HEK293 (cell line): ENCODE results near the gene WAC.

Source experiments
- CTCF ChIA-PET: fragments of 350-600 bp; formaldehyde crosslinking; extraction: SDS; loops from one replicate; lab custom pipeline; 2021; ENCODE audit warnings: antibody characterized with exemption; lab: Yijun Ruan, JAX
- POLR2A ChIA-PET: fragments of 300-600 bp; formaldehyde crosslinking; extraction: SDS; loops from one replicate; lab custom pipeline; 2020; ENCODE audit warnings: antibody characterized with exemption, inconsistent platforms; lab: Yijun Ruan, JAX
- H3K27ac ChIP-seq: fragments of 200-500 bp; sonication (Bioruptor generic); 2 replicates; pipeline ENCODE4 v1.5.1; 2014; ENCODE audit warnings: low read depth, low read length, control low read depth, inconsistent platforms; ENCODE audit errors: extremely low read depth
- H3K36me3 ChIP-seq, 2 experiments: fragments of 200-500 bp in 1 of 2; sonication (Bioruptor generic) in 1 of 2; 1 replicate in 1 of 2; 2 replicates in 1 of 2; pipeline ENCODE4 v1.5.1; 2014 to 2017; ENCODE audit warnings: inconsistent platforms in 2 of 2, low read length in 2 of 2; ENCODE audit not compliant: control insufficient read depth in 2 of 2, insufficient read depth in 1 of 2
- H3K4me1 ChIP-seq: fragments of 200-500 bp; sonication (Bioruptor generic); 2 replicates; pipeline ENCODE4 v1.5.1; 2014; ENCODE audit warnings: mild to moderate bottlenecking, low read length, inconsistent platforms; ENCODE audit not compliant: control insufficient read depth, insufficient read depth
- H3K4me3 ChIP-seq: 2 replicates; pipeline ENCODE4 v1.5.1; 2011; ENCODE audit warnings: low read depth, mild to moderate bottlenecking, control low read depth, low read length, moderate library complexity
- H3K9me3 ChIP-seq: fragments of 200-500 bp; sonication (Bioruptor generic); 2 replicates; pipeline ENCODE4 v1.5.1; 2014; ENCODE audit warnings: low read depth, low read length, inconsistent platforms; ENCODE audit not compliant: control insufficient read depth, insufficient read depth
- BCL11B ChIP-seq: fragments of 450-650 bp; formaldehyde crosslinking; IDR thresholded peaks from 2 replicates; pipeline ENCODE4 v1.5.1; 2016; ENCODE audit warnings: low read depth, missing biosample characterization, missing genetic modification characterization
- ELK4 ChIP-seq: IDR thresholded peaks from 2 replicates; pipeline ENCODE4 v1.6.1; 2011; ENCODE audit warnings: mild to moderate bottlenecking, low read depth, low read length, borderline replicate concordance
- GLIS2 ChIP-seq: fragments of 450-650 bp; formaldehyde crosslinking; IDR thresholded peaks from 2 replicates; pipeline ENCODE4 v1.5.1; 2016; ENCODE audit warnings: missing biosample characterization, missing genetic modification characterization
- KLF16 ChIP-seq: fragments of 450-650 bp; formaldehyde crosslinking; IDR thresholded peaks from 2 replicates; pipeline ENCODE4 v1.5.1; 2017; ENCODE audit warnings: missing biosample characterization, missing genetic modification characterization
- PBX3 ChIP-seq: sonication (generic); formaldehyde crosslinking; IDR thresholded peaks from 2 replicates; pipeline ENCODE4 v1.8.1; 2022; ENCODE audit warnings: mild to moderate bottlenecking, moderate library complexity, missing genetic modification reagents
- PRDM1 ChIP-seq: fragments of 450-650 bp; formaldehyde crosslinking; IDR thresholded peaks from 2 replicates; pipeline ENCODE4; 2016; ENCODE audit warnings: missing biosample characterization, missing genetic modification characterization
- REPIN1 ChIP-seq: fragments of 450-650 bp; formaldehyde crosslinking; IDR thresholded peaks from 2 replicates; pipeline ENCODE4 v1.5.1; 2017; ENCODE audit warnings: missing biosample characterization, missing genetic modification characterization, low read depth
- SETDB1 ChIP-seq: IDR thresholded peaks from one replicate; pipeline ENCODE4 v1.6.1; 2017; ENCODE audit warnings: mild to moderate bottlenecking, low read length, moderate library complexity, mixed read lengths; ENCODE audit not compliant: insufficient read length
- ZEB2 ChIP-seq: fragments of 450-650 bp; formaldehyde crosslinking; IDR thresholded peaks from 2 replicates; pipeline ENCODE4 v1.5.1; 2016; ENCODE audit warnings: missing biosample characterization, missing genetic modification characterization
- ZFHX2 ChIP-seq: fragments of 450-650 bp; formaldehyde crosslinking; conservative IDR thresholded peaks from 2 replicates; pipeline ENCODE4 v1.5.1; 2016; ENCODE audit warnings: missing biosample characterization, missing genetic modification characterization
- ZFP3 ChIP-seq: fragments of 450-650 bp; formaldehyde crosslinking; IDR thresholded peaks from 2 replicates; pipeline ENCODE4 v1.5.1; 2016; ENCODE audit warnings: low read depth, missing biosample characterization, missing genetic modification characterization
- ZFP37 ChIP-seq: fragments of 450-650 bp; formaldehyde crosslinking; IDR thresholded peaks from 2 replicates; pipeline ENCODE4 v1.5.1; 2016; ENCODE audit warnings: missing biosample characterization, missing genetic modification characterization
- ZNF146 ChIP-seq: fragments of 450-650 bp; formaldehyde crosslinking; IDR thresholded peaks from 2 replicates; pipeline ENCODE4 v1.5.1; 2016; ENCODE audit warnings: missing biosample characterization, missing genetic modification characterization
- ZNF175 ChIP-seq: fragments of 450-650 bp; formaldehyde crosslinking; IDR thresholded peaks from 2 replicates; pipeline ENCODE4 v1.5.1; 2016; ENCODE audit warnings: missing biosample characterization, missing genetic modification characterization
- ZNF2 ChIP-seq: fragments of 450-650 bp; formaldehyde crosslinking; IDR thresholded peaks from 2 replicates; pipeline ENCODE4 v1.5.1; 2016; ENCODE audit warnings: missing biosample characterization, missing genetic modification characterization
- ZNF23 ChIP-seq: fragments of 450-650 bp; formaldehyde crosslinking; IDR thresholded peaks from 2 replicates; pipeline ENCODE4 v1.5.1; 2016; ENCODE audit warnings: missing biosample characterization, missing genetic modification characterization, borderline replicate concordance
- ZNF239 ChIP-seq: fragments of 450-650 bp; formaldehyde crosslinking; IDR thresholded peaks from 2 replicates; pipeline ENCODE4 v1.5.1; 2016; ENCODE audit warnings: missing biosample characterization, missing genetic modification characterization
- ZNF335 ChIP-seq: fragments of 450-650 bp; formaldehyde crosslinking; conservative IDR thresholded peaks from 2 replicates; pipeline ENCODE4 v1.5.1; 2016; ENCODE audit warnings: missing biosample characterization, missing genetic modification characterization
- ZNF354C ChIP-seq: fragments of 450-650 bp; formaldehyde crosslinking; IDR thresholded peaks from 2 replicates; pipeline ENCODE4 v1.5.1; 2016; ENCODE audit warnings: missing biosample characterization, missing genetic modification characterization, low read depth, borderline replicate concordance
- ZNF423 ChIP-seq: fragments of 450-650 bp; formaldehyde crosslinking; IDR thresholded peaks from 2 replicates; pipeline ENCODE4 v1.5.1; 2016; ENCODE audit warnings: missing biosample characterization, missing genetic modification characterization
- ZNF48 ChIP-seq: fragments of 450-650 bp; formaldehyde crosslinking; IDR thresholded peaks from 2 replicates; pipeline ENCODE4 v1.5.1; 2016; ENCODE audit warnings: missing biosample characterization, missing genetic modification characterization
- ZNF501 ChIP-seq: fragments of 450-650 bp; formaldehyde crosslinking; IDR thresholded peaks from 2 replicates; pipeline ENCODE4 v1.5.1; 2016; ENCODE audit warnings: missing biosample characterization, missing genetic modification characterization
- ZNF513 ChIP-seq: fragments of 450-650 bp; IDR thresholded peaks from 2 replicates; pipeline ENCODE4 v1.5.1; 2018; ENCODE audit warnings: missing biosample characterization, missing genetic modification characterization
- ZNF548 ChIP-seq: fragments of 450-650 bp; formaldehyde crosslinking; IDR thresholded peaks from 2 replicates; pipeline ENCODE4 v1.5.1; 2016; ENCODE audit warnings: missing biosample characterization, missing genetic modification characterization
- ZNF549 ChIP-seq: fragments of 450-650 bp; IDR thresholded peaks from 2 replicates; pipeline ENCODE4 v1.5.1; 2018; ENCODE audit warnings: missing biosample characterization, missing genetic modification characterization, mild to moderate bottlenecking, inconsistent platforms, moderate library complexity
- ZNF621 ChIP-seq: fragments of 450-650 bp; formaldehyde crosslinking; IDR thresholded peaks from 2 replicates; pipeline ENCODE4 v1.5.1; 2017; ENCODE audit warnings: missing biosample characterization, missing genetic modification characterization
- ZNF629 ChIP-seq: fragments of 450-650 bp; formaldehyde crosslinking; IDR thresholded peaks from 2 replicates; pipeline ENCODE4 v1.5.1; 2017; ENCODE audit warnings: missing biosample characterization, missing genetic modification characterization
- ZNF791 ChIP-seq: fragments of 450-650 bp; formaldehyde crosslinking; IDR thresholded peaks from 2 replicates; pipeline ENCODE4 v1.5.1; 2016; ENCODE audit warnings: missing biosample characterization, missing genetic modification characterization
- TF ChIP-seq, protein P1 (sequence below): fragments of 450-650 bp; formaldehyde crosslinking; IDR thresholded peaks from 2 replicates; pipeline ENCODE4 v1.5.1; 2017; ENCODE audit warnings: missing biosample characterization, missing genetic modification characterization
- TF ChIP-seq, protein P2 (sequence below): fragments of 450-650 bp; formaldehyde crosslinking; IDR thresholded peaks from 2 replicates; pipeline ENCODE4 v1.5.1; 2016; ENCODE audit warnings: missing biosample characterization, missing genetic modification characterization

WAC gene

DNA sequence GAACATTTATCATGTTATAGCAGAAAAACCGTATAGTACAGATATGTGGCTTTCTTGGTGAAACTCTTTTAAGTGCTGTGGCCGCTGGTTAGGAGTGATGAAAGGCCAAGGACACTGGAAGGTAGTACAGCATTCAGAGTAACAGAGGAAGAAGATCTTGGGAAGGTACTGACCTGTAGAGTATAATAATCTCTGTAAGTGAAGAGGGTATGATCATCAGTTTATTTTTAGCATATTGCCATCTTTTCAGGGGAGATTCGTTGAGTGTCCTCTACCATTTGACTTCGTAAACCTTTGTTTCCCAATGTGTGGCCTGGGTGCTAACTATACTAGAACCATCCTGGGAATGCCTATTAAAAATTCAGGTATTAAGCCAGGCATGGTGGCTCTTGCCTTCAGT, 44.6 kb downstream of the WAC start:
- TF ChIP-seq ZNF549 (tag by site-specific recombination) (no peak), ZFP3 (tag by site-specific recombination) (no peak), ZNF629 (tag by site-specific recombination) (no peak), ZNF621 (tag by site-specific recombination) (no peak), ZNF354C (tag by site-specific recombination) (no peak), ZNF791 (tag by site-specific recombination) (no peak), ZNF175 (tag by site-specific recombination) (no peak), ZNF23 (tag by site-specific recombination) (no peak), REPIN1 (tag by site-specific recombination) (no peak), ELK4 (no peak), ZFHX2 (tag by site-specific recombination) (no peak), ZNF48 (tag by site-specific recombination) (no peak), GLIS2 (tag by site-specific recombination) (no peak), PRDM1 (tag by site-specific recombination) (no peak), ZNF423 (tag by site-specific recombination) (no peak)
- TF ChIP-seq, protein P1, sequence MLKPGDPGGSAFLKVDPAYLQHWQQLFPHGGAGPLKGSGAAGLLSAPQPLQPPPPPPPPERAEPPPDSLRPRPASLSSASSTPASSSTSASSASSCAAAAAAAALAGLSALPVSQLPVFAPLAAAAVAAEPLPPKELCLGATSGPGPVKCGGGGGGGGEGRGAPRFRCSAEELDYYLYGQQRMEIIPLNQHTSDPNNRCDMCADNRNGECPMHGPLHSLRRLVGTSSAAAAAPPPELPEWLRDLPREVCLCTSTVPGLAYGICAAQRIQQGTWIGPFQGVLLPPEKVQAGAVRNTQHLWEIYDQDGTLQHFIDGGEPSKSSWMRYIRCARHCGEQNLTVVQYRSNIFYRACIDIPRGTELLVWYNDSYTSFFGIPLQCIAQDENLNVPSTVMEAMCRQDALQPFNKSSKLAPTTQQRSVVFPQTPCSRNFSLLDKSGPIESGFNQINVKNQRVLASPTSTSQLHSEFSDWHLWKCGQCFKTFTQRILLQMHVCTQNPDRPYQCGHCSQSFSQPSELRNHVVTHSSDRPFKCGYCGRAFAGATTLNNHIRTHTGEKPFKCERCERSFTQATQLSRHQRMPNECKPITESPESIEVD (tag by site-specific recombination), result no peak
- H3K27ac ChIP-seq, result no peak overlapping the region
- H3K4me3 ChIP-seq, result no peak overlapping the region
- ChIA-PET POLR2A (no interaction called here), CTCF (interaction anchor here (1.2 kb wide), 1 partner anchor 10 kb away, joined by 3 read pairs; no protein-coding TSS in a partner anchor)
- peaks cover 3 to 68% of the 10 kb centered on the region in 2 experiments for H3K36me3 ChIP-seq
- H3K4me1 ChIP-seq, result peaks cover 22% of the 10 kb centered on the region; the same call in 1 of the 2 replicates
- no peaks in the 10 kb centered on the region for H3K9me3 ChIP-seq

DNA sequence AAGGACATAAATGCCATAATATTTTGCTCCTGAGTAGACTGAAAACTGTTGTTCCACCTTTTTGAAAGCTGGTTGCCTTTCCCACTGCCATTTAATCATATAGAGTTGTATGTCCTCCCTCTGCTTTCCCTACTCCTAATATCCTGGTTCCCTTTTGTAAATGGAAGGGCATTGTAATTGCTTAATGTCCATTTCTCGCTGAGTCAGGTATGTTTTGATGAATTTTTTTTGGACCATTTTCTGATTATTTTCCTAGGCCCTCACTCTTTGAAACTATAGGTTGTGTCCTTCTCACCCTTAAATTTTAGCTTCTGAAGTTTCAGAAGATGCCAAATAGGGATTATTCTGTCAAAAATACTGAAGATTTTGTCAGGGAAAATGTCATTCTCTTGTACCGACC, 45.5 kb downstream of the WAC start:
- POLR2A ChIA-PET, result no interaction called here
- CTCF ChIA-PET, result interaction anchor here (0.7 to 1.2 kb wide), 3 partner anchors 9 to 146 kb away, joined by 3 to 5 read pairs (median 3); no protein-coding TSS in a partner anchor
- H3K36me3 ChIP-seq, result peaks cover 12 to 74% of the 10 kb centered on the region in 2 experiments
- H3K9me3 ChIP-seq, result no peaks in the 10 kb centered on the region
- H3K27ac ChIP-seq, result no peak overlapping the region
- H3K4me3 ChIP-seq, result no peak overlapping the region
- peaks cover 16% of the 10 kb centered on the region; the same call in 1 of the 2 replicates for H3K4me1 ChIP-seq
- TF ChIP-seq ZNF146 (tag by site-specific recombination), result no peak
- no peak for TF ChIP-seq ZNF239 (tag by site-specific recombination)
- no peak for TF ChIP-seq BCL11B (tag by site-specific recombination)
- no peak for TF ChIP-seq ZNF2 (tag by site-specific recombination)
- TF ChIP-seq ZNF335, result no peak
- TF ChIP-seq, protein P2, sequence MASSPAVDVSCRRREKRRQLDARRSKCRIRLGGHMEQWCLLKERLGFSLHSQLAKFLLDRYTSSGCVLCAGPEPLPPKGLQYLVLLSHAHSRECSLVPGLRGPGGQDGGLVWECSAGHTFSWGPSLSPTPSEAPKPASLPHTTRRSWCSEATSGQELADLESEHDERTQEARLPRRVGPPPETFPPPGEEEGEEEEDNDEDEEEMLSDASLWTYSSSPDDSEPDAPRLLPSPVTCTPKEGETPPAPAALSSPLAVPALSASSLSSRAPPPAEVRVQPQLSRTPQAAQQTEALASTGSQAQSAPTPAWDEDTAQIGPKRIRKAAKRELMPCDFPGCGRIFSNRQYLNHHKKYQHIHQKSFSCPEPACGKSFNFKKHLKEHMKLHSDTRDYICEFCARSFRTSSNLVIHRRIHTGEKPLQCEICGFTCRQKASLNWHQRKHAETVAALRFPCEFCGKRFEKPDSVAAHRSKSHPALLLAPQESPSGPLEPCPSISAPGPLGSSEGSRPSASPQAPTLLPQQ (tag by site-specific recombination), result no peak
- TF ChIP-seq ZNF548 (tag by site-specific recombination), result no peak
- no peak for TF ChIP-seq ZFP37 (tag by site-specific recombination)
- TF ChIP-seq SETDB1, result no peak
- TF ChIP-seq ZNF513 (tag by site-specific recombination), result no peak
- TF ChIP-seq ZEB2 (tag by site-specific recombination), result no peak
- TF ChIP-seq PBX3 (CRISPR knock-in tag), result no peak
- TF ChIP-seq ZNF501, result no peak
- no peak for TF ChIP-seq KLF16 (tag by site-specific recombination)
- no peak for TF ChIP-seq REPIN1 (tag by site-specific recombination)
